HL-60/S4 treated with retinoic acid at 250 ng/mL for 4 days and 3 days (cell line): ENCODE results near the gene LRTM1.

Experiments used
- in situ Hi-C: fragments of 300-500 bp; cut with MboI; formaldehyde crosslinking; loops from 2 replicates; pipeline ENCODE4 v1.7.0; 2022; ENCODE audit warnings: low sequenced_read_pairs

LRTM1 gene

DNA sequence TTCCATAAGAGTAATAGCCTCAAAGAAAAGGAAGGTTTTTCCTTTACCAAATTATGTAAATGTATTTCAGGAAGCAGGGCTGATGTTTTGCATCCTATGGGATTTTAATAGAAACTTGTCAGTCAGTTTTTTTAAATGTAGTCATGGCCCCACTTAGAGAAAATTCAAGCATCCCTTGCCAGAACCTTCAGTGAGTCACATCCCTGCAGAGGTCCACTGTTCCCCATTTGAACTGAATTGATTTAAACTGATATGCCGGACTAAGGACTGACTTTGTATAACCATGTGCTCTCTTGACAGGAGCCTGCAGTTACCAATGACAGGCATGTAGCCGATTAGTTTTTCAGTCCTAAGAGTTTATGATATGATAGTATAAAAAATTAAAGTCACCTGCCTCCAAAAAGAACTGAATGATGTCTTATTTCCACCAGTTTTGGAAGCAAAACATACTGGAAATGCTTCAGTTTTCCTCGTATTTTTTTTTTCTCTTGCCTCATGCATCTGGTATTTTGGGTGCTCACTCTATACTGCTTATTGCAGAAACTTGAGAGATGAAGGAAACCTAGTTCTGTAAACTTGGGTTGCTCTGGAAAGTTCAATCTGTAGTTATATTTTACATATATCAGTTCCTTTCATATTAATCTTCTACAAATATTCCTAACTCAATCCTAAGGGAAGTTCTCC, 30.7 kb downstream of the LRTM1 start:
- in situ Hi-C loops: no loop called here

DNA sequence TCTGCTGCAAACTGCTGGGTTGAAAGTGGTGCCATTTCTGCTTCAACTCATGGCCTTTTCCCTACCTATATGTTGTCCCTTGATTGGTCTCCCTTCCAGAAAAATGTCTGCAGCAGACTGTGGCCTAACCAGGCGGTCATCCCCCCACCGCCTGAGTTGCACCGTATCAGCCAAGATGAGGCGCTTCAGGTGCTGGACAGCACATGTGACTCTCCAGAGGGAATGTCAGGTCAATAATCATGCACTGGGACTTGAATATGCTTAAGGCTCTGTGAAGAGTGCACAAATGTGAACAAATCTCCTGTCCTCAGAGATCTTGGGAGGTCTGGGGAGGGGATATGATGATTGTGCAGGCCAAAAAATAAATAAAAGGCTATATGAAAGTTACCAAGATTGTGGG, 32.2 kb downstream of the LRTM1 start:
- in situ Hi-C loops: no loop called here

DNA sequence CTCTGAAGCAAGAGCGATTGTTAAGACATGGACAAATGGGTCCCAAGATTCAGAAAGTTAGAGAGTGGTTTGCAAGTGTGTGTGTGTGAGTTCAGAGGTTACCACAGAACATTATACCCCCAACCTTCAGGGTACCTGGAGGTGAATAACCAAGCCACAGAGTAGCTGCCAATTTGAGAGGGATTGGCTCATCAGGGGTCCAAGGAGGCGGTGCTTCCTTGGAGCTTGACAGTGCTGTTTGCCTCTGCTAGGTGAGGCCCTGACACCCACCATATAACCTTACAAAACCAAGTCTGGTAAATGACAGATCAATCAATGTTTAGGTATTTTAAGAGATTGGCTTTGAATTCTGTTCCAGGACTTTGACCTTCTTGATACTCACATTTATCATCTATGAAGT, 35.7 kb downstream of the LRTM1 start:
- in situ Hi-C loops: no loop called here

DNA sequence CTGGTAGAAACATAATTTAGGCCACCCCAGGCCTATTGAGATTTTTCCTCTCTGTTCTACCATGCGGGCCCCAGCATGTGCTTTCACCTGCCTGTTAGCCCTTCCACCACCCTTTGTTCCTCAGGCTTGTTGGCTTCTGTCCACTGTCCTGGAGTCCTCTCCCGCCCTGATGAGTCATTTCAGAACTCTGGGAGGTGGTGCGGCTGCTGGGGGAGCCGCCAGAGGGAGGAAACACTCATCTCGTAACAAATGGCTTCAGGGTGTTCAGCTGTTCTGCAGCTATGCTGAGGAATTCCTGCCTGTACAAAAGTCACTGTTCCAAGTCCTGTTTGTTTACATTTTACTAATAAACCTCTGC, 36.3 kb downstream of the LRTM1 start:
- in situ Hi-C loops: no loop called here

DNA sequence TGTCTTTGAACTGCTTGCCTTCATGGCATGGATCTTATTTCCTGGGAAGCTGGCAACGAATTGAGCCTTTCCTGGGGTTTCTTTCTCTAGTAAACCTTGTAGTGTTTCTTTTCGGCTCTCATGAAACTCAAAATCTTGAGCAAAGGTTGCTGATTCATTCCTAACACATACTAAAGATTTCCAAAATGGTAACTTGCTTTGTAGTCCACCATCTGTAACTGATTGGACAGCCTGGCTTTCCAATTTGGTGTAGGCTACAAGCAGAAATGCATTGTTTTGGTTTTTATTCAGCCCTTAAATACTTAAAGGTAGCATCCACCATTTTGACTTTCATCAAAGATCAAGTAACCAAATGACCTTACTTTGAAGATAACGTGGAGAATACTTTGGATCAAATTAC, 38.1 kb downstream of the LRTM1 start:
- in situ Hi-C loops: no loop called here

DNA sequence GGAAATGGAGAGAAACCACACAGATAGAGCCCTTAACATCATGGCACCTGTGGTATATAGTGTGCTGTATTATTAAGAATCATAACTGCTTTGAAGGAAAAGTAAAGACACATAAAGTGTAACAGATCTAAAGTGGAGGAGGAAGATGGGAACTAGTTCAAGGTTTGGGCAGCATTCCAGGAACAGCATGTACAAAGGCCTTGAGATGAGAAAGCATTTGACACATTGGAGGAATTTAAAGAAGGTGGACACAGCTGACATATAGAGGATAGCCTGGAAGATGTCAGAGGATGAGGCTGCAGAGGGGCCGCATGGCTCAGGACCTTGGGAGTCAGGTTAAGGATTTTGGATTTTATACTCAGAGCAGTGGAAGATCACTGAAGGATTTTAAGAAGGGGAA, 39.0 kb downstream of the LRTM1 start:
- in situ Hi-C loops: no loop called here

DNA sequence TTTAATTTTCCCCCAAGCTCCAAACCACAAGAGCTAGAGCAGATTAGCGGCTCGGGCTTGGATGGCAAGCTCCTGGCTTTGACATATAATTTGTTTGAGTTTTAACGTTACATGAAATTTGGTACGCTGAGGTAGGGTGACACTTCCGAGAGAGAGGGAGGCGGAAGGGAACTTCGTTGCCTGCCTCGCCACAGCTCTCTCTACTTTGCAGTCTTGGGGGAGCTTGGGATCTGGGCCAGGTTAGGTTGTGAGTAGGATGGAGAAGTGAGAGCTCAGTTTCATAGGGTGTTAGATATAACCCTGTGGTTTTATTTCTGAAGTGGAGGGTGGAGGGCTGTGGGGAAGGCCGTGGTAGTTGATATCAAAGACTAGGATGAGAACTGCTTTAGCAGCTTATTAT, 39.7 kb downstream of the LRTM1 start:
- in situ Hi-C loops: no loop called here

DNA sequence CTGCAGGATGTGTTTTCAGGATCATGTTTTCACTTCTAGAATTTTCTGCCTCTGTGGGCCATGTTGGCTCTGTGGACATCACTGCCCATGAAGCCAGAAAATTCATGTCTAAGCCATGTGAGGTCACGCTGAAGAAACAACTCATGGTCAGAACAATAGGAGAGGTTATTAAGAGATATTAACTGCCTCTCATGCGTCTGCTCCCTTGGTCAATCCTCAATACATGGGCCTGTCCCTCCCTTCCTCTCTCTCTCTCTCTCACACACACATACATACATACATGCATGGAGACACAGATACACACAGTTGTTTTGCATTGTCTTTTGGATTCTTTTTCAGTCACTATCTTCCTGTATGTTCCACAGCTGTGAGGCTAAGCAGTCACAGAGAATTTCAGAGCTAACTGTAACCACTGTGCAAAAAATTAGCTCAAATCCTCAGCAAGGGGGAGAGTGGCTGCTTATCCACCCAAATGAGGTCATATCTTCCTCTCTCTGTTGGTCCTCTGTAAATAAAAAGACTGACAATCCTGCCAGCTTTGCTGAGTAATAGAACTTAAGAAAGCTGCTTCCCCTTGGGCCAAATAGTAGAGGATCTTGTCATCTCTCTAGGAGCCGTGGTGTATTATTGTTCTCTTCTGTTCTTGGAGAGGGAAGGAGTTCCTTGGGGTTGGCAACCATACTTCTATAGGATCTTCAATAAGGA, 45.6 kb downstream of the LRTM1 start:
- in situ Hi-C loops: no loop called here

DNA sequence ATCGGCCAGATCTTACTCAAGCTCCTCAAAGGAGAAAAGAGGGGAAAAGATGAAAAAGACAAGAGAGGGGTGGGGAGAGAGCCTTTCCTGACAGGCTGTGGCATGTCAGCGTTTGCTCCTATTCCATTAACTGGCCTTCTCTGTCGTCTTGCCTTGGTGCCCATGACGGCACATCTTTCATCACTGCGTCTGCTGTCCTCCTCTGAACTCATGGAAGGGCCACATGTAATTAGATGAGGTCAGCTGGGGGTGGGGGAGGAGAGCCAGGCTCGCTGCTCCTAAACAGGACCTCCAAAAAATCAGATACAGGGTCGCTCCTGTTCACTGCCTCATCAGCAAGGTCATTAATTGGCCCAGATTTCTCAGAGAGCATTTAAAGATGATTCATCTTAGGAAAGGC, 49.7 kb downstream of the LRTM1 start:
- in situ Hi-C loops: no loop called here

DNA sequence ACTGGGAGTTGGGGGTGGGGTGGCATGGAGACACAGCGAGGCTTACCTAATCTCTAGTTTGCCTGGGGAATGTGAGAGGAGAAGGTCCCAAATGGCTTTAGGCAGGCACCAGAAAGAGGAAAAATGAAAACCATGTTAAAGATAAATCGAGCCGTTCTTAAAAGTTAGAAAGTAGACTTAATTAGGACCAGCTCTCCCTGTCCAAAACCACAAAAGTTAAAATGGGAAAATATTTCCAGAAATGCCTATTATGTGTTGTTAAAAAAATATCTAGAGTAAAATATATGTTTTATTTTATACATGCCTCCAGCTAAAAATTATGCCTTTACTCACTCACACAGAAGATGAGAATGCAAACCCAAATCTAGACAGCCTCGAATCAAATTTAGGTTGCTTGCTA, 50.1 kb downstream of the LRTM1 start:
- in situ Hi-C loops: no loop called here

DNA sequence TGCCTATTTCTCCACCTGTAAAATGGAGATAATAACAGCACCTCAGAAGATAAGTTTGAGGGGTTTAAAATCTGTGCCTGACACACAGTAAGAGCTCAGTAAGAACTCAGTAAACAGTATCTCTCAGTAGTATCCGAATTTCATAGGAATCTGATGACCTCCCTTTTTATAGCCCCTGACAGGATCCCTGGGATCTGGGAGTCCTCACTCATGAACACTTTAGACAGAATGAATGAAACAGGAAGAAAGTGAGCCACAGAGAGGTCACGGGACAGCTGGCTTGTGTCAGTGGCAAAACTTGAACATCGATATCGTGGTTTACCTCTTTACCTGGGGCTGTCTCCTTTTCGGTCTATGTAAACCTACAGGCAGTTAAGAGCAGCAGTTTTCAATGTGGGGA, 51.2 kb downstream of the LRTM1 start:
- in situ Hi-C loops: no loop called here

DNA sequence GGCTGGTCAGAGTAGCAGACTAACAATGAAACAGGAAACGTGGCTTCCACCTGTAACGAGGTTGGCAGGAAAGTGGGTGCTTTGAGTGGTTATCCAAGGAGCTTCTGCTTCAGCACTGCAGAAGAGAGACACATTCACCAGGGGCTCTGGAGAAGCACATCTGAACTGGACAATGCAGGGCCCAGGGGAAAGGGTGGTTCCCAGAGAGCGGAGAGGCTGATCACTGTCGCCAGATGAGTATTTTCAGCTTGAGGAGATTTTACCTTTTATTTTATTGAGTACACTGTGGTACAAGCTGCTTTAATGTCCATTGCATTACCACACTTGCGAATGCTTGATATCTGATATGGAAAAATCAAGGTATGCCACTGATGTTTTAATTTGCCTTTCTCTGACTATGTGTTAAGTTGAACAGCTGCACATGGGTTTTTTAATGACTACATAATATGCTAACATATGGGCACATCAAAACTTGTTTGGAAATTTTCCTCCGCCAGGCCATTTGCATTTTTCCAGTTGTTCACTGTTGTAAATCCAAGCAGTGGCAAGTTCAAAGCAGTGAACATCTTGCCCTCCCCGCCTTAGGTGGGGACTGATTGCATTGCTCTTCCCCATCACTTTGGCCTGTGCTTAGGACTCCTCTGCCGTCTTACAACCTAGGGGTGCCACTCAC, 52.1 kb downstream of the LRTM1 start:
- in situ Hi-C loops: no loop called here

DNA sequence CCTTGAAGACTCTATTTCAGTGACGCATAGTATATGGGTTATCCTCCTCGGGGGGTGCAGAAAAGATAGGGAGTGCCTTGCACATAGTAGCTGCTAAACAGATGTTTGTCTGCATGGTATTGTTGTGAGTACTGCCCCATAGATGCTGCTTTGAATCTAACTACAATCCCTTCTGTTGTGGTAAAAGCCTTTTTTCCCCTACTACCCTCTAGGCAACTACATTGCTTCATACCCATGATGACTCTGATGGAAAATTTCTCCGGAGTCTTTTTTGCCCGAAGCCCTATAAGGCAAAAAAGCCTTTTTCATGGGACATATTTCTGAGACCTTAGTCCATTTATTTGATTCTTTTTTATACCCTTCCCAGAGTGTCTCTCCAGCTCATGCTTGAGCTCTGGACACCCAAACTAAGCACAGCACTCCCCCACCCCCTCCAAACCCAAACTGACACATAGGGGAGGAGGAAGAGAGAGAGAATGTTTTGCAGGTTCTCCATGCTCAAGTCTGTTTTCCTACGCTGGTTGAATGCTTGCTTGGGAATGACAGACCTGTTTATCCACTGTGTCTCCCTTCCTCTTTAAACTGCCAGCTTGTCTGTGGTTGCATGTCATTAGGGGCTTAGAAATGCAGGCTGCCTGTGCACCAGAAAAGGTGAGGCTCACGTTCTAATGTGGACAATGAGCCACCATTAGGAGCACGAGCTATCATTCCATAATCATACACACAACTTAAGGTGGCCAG, 52.9 kb downstream of the LRTM1 start:
- in situ Hi-C loops: no loop called here

DNA sequence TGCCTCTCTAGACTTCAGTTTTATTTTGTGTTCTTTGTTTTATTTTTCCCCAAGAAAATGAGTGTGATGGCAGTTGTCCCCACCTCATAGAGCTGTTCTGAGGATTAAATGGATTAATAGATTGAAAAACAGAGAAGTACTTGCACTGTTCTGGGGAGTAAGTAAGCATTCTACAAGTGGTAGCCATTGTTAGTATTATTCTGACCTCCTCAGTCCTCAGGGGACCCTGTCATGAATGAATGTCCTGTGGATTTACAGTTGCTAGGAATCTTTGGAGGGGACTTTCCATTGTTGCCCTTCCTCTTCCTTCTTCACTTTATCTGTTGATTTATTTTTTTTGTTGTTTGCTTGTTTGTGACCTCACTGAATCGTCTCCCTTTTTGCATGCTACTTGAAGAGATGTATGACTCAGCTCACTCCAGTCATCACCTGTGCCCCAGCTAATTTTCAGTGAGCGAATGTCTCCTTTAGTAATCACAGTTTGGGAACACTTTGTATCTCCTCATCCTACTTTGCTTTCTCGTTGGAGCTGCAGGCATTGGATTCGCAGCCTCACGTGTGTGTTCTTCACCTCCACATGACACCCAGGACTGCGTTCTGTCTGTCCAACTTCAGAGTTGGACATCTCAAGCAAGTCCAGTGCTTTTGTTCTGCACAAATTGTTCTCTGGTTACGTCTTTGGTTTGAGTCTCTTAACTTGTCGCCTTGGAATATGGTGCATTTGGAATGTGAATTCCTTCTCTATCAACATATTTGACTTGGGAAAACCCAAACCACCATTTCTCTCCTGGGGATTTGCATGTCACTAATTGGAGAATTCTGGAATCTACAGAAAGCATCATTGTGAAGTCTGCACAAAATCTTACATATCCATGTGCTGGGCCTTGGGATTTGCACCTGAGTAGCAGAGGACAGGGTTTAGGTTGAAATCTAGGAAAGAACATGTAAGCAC, 54.5 kb downstream of the LRTM1 start:
- in situ Hi-C loops: no loop called here

DNA sequence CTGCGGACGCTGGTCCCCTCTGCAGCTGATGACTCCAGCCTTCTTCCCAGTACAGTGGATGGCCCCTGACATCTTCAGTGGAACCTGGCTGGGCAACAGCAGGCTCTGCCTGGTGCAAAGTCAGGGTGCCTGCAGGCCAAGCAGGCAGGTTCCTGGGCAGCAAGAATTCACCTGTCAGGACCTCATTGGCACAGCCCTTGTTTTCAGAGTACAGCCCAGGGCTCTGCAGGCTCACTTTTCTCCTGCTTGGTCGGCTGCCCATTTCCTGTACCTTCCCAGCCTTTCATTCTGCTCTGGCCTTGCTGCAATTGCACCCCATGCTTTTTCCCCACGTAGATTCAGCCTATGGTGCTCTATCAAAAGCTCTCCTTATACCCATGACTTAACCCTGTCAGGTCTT, 56.0 kb downstream of the LRTM1 start:
- in situ Hi-C loops: no loop called here

DNA sequence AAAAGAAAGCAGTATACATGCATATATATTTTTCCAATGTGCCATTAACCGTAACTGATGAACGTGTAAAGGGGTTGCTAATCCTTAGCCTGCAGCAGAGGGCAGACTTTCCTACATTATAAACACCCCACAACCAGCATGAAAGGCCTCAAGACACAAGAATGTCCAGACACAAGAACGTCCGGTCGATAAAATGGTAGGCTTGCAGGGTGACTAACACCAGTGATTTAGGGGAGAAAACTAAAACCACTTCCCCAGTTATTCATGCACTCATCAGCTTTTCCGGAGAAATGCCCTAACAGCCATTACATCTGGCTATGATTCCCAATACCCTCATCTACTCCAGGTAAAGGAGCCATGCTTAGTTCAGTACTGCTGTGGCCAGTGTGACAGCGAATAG, 57.4 kb downstream of the LRTM1 start:
- in situ Hi-C loops: no loop called here
